CD14-positive monocyte (primary cell): ENCODE measurements around the gene CACNA1H. TPM values are rescaled to one million over a fixed set of nuclear protein-coding genes. Genes with fewer than 3 reads are reported as not detected.

Experiments used
- DNase-seq, 3 donors: peaks; one replicate each; pipeline ENCODE4 v3.0.0-alpha.2; 2011 to 2022
- H2AFZ ChIP-seq: 2 replicates; pipeline ENCODE4 v1.6.0; 2012; ENCODE audit warnings: mild to moderate bottlenecking, low read depth, low read length, inconsistent platforms; ENCODE audit not compliant: insufficient read depth, poor library complexity, severe bottlenecking
- H3K27ac ChIP-seq, 2 donors: 1 replicate in 1 of 2; 2 replicates in 1 of 2; pipeline ENCODE4 v1.5.1; 2012 to 2013; ENCODE audit warnings: low read length in 2 of 2, control low read depth in 1 of 2, inconsistent platforms in 1 of 2, low read depth in 1 of 2, mild to moderate bottlenecking in 1 of 2
- H3K27me3 ChIP-seq, 2 donors: one replicate each; pipeline versions ENCODE4 v1.6.0 to v1.6.1; 2011 to 2013; ENCODE audit warnings: low read length in 2 of 2; ENCODE audit not compliant: control insufficient read depth in 2 of 2, insufficient read depth in 2 of 2
- H3K36me3 ChIP-seq, 2 donors: replicated peaks in 1 of 2; 1 replicate in 1 of 2; 2 replicates in 1 of 2; pipeline versions ENCODE4 v1.5.1 to v1.6.1; 2012 to 2013; ENCODE audit warnings: low read length in 2 of 2, control low read depth in 1 of 2, inconsistent platforms in 1 of 2, mild to moderate bottlenecking in 1 of 2; ENCODE audit not compliant: insufficient read depth in 2 of 2, control insufficient read depth in 1 of 2
- H3K4me1 ChIP-seq, 2 donors: 1 replicate in 1 of 2; 2 replicates in 1 of 2; pipeline versions ENCODE4 v1.5.1 to v1.6.1; 2012 to 2013; ENCODE audit warnings: low read length in 2 of 2, control low read depth in 1 of 2, inconsistent platforms in 1 of 2, mild to moderate bottlenecking in 1 of 2, moderate library complexity in 1 of 2; ENCODE audit not compliant: insufficient read depth in 2 of 2, control insufficient read depth in 1 of 2
- H3K4me2 ChIP-seq: replicated peaks from 2 replicates; pipeline ENCODE3; 2012; ENCODE audit warnings: low read length, moderate library complexity, mild to moderate bottlenecking; ENCODE audit not compliant: poor library complexity, severe bottlenecking; ENCODE audit errors: extremely low read depth
- H3K4me3 ChIP-seq, 3 experiments: fragments of 200-600 bp in 1 of 3; sonication (generic) in 1 of 3; replicated peaks in 1 of 3; 1 replicate in 2 of 3; 2 replicates in 1 of 3; pipeline ENCODE4 v1.5.1; 2011 to 2013; ENCODE audit warnings: low read length in 3 of 3, mild to moderate bottlenecking in 3 of 3, control low read depth in 2 of 3, low read depth in 2 of 3, inconsistent platforms in 1 of 3, moderate library complexity in 1 of 3
- H3K79me2 ChIP-seq: 2 replicates; pipeline ENCODE4 v1.6.0; 2012; ENCODE audit warnings: mild to moderate bottlenecking, control low read depth, inconsistent platforms, low read length, moderate library complexity; ENCODE audit not compliant: insufficient read depth
- H3K9ac ChIP-seq: 2 replicates; pipeline ENCODE4 v1.6.0; 2017; ENCODE audit warnings: low read length, mild to moderate bottlenecking; ENCODE audit not compliant: insufficient read depth, poor library complexity, severe bottlenecking
- H3K9me3 ChIP-seq, 2 donors: replicated peaks in 1 of 2; 1 replicate in 1 of 2; 2 replicates in 1 of 2; pipeline versions ENCODE4 v1.5.1 to v1.6.1; 2012 to 2013; ENCODE audit warnings: low read length in 2 of 2, control low read depth in 1 of 2; ENCODE audit not compliant: control insufficient read depth in 1 of 2, insufficient read depth in 1 of 2
- H4K20me1 ChIP-seq: 2 replicates; pipeline ENCODE4 v1.6.0; 2012; ENCODE audit warnings: mild to moderate bottlenecking, low read length, control low read depth, moderate library complexity; ENCODE audit not compliant: insufficient read depth
- H3K27ac Mint-ChIP-seq, 7 donors: one replicate each; pipeline ENCODE4 v1.8.0; 2020; ENCODE audit warnings: mild to moderate bottlenecking in 7 of 7, mixed read lengths in 7 of 7, moderate library complexity in 6 of 7, inconsistent platforms in 2 of 7
- H3K27me3 Mint-ChIP-seq, 3 donors: one replicate each; pipeline ENCODE4 v1.8.0; 2021 to 2022; ENCODE audit warnings: low read depth in 3 of 3, mild to moderate bottlenecking in 3 of 3, mixed read lengths in 3 of 3, moderate library complexity in 3 of 3, inconsistent platforms in 1 of 3
- H3K36me3 Mint-ChIP-seq, 2 donors: one replicate each; pipeline ENCODE4 v1.8.0; 2020; ENCODE audit warnings: mixed read lengths in 2 of 2, inconsistent platforms in 1 of 2, mild to moderate bottlenecking in 1 of 2
- H3K4me1 Mint-ChIP-seq: one replicate; pipeline ENCODE4 v1.8.0; 2020; ENCODE audit warnings: mild to moderate bottlenecking, mixed read lengths
- H3K4me3 Mint-ChIP-seq, 2 donors: one replicate each; pipeline ENCODE4 v1.8.0; 2020; ENCODE audit warnings: mild to moderate bottlenecking in 2 of 2, mixed read lengths in 2 of 2, moderate library complexity in 1 of 2
- H3K9me3 Mint-ChIP-seq, 7 donors: one replicate each; pipeline ENCODE4 v1.8.0; 2020 to 2022; ENCODE audit warnings: mixed read lengths in 7 of 7, mild to moderate bottlenecking in 6 of 7, moderate library complexity in 6 of 7, inconsistent platforms in 2 of 7
- WGBS: methylation state at CpG from one replicate; pipeline ENCODE4 v1.1.5; 2013; ENCODE audit warnings: missing lambda C conversion rate; ENCODE audit not compliant: insufficient coverage; 5-methylcytosine and 5-hydroxymethylcytosine counted together
- intact Hi-C, 2 donors: fragments of 100-400 bp; cut with micrococcal nuclease; formaldehyde crosslinking; loops; one replicate each; pipeline versions ENCODE4 v1.15.0 to v1.15.1; 2023
- polyA plus RNA-seq, 3 donors: library from polyadenylated mRNA; depleted of rRNA in 1 of 3; unstranded in 2 of 3; stranded (reverse) in 1 of 3; fragments of 300-500 nt in 2 of 3; fragments of >200 nt in 1 of 3; fragmentation: Illumina TruSeq in 2 of 3; gene quantifications; 1 replicate in 2 of 3; 2 replicates in 1 of 3; pipeline ENCODE4 v1.2.3, GENCODE V29; 2012 to 2021
- TF ChIP-seq, protein P1 (sequence below): fragments of 200-600 bp; IDR thresholded peaks from one replicate; pipeline ENCODE4 v1.8.0; 2022; ENCODE audit warnings: antibody characterized with exemption, mild to moderate bottlenecking

CACNA1H gene
- polyA plus RNA-seq, 3 donors: not detected

DNA sequence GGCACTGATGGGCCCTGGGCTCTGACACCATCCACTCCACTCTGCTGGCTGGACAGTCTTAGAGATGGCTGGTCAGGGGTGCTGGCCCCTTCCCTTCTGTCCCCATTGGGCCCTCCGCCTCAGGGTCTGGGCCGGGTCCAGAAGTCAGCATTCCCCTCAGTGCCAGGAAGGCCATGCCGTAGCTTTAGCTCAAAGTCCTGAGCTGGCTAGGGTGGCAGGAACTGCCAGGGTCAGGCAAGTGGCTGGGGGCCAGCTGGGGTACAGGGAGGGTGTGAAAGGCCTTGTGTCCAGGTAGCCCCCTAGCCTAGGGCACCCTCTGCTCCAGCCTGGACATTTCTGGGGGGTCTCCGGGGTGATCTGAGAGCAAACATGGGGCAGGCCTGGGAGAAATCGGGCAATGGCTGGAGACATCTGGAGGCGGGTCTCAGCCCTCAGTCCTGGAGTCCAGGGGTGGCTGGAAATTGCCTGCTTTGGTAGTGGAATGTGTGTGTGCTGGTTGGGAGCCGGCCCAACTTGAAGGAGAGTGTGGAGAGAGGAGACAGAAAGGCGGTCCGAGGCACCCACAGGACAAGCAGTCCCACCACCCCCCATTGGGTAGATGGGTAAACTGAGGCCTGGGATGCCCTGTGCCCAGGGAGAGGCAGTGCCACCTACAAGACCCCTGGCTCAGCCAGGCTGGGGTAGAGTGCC is 39.6 kb downstream of the CACNA1H start:
- Histone ChIP-seq H2AFZ (no peak overlapping the region), H3K27me3 (no peaks in the 10 kb centered on the region), H3K36me3 (no peaks in the 10 kb centered on the region), H3K4me1 (no peaks in the 10 kb centered on the region), H3K9me3 (no peaks in the 10 kb centered on the region), H4K20me1 (no peaks in the 10 kb centered on the region), H3K9ac (no peak overlapping the region), H3K4me2 (no peak overlapping the region), H3K4me3 (no peak overlapping the region), H3K27ac (no peak overlapping the region), H3K79me2 (no peaks in the 10 kb centered on the region)
- TF ChIP-seq, protein P1, sequence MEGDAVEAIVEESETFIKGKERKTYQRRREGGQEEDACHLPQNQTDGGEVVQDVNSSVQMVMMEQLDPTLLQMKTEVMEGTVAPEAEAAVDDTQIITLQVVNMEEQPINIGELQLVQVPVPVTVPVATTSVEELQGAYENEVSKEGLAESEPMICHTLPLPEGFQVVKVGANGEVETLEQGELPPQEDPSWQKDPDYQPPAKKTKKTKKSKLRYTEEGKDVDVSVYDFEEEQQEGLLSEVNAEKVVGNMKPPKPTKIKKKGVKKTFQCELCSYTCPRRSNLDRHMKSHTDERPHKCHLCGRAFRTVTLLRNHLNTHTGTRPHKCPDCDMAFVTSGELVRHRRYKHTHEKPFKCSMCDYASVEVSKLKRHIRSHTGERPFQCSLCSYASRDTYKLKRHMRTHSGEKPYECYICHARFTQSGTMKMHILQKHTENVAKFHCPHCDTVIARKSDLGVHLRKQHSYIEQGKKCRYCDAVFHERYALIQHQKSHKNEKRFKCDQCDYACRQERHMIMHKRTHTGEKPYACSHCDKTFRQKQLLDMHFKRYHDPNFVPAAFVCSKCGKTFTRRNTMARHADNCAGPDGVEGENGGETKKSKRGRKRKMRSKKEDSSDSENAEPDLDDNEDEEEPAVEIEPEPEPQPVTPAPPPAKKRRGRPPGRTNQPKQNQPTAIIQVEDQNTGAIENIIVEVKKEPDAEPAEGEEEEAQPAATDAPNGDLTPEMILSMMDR: no peak
- no peak overlapping the region for H3K27ac Mint-ChIP-seq
- no peak overlapping the region for H3K4me3 Mint-ChIP-seq
- no peak for DNase-seq
- no peaks in the 10 kb centered on the region for H3K4me1 Mint-ChIP-seq
- no peaks in the 10 kb centered on the region for H3K36me3 Mint-ChIP-seq
- 89% methylated on average over 4 of the region's 9 CpGs for WGBS
- H3K27me3 Mint-ChIP-seq: peaks cover 4 to 9% (median 7%) of the 10 kb centered on the region in 3 donors
- intact Hi-C loops: no loop called here
- H3K9me3 Mint-ChIP-seq: peaks cover 0 to 3% (median 0%) of the 10 kb centered on the region in 7 donors

DNA sequence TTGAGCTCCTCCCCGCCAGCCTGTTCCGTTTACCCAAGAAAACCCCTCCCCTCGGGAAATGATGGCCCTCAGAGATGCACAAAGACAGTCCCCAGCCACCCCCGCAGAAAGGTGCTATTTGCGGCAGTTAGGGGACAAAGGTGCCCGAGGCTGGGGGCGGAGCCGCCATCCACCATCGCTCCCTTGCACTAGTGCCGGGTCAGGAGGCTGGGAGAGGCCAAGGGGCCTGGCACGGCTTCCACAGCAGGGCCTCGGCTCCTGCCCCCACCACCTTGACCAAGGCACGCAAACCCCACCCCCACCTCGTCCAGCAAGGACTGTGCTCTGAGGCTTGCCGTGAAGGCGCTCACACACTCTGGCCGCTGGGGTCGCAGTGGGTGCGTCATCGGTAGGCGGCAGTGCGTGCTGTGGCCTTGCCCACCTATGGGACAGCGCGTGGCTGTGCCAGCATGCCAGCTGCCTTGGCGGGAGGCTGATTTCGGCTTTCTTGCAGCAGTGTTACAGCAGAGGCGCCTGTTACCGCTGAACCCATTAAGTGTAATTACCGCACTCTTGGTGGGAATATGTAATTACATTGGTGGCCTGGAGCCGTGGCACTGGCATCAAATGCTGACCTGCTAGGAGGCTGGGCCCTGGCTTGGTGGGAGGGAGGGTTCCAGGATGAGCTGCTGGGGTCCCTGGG is 40.4 kb downstream of the CACNA1H start:
- Histone ChIP-seq H3K27ac (no peak overlapping the region), H3K9me3 (no peaks in the 10 kb centered on the region), H4K20me1 (no peaks in the 10 kb centered on the region), H3K4me3 (no peak overlapping the region), H3K79me2 (no peaks in the 10 kb centered on the region), H3K9ac (no peak overlapping the region), H3K36me3 (no peaks in the 10 kb centered on the region), H3K4me1 (no peaks in the 10 kb centered on the region), H3K4me2 (no peak overlapping the region), H2AFZ (no peak overlapping the region), H3K27me3 (no peaks in the 10 kb centered on the region)
- H3K27me3 Mint-ChIP-seq: peaks cover 4 to 9% (median 7%) of the 10 kb centered on the region in 3 donors
- intact Hi-C loops: no loop called here
- DNase-seq: no peak
- peaks cover 0 to 3% (median 0%) of the 10 kb centered on the region in 7 donors for H3K9me3 Mint-ChIP-seq
- H3K4me1 Mint-ChIP-seq: no peaks in the 10 kb centered on the region
- H3K36me3 Mint-ChIP-seq: no peaks in the 10 kb centered on the region
- WGBS: 72% methylated on average over 27 of the region's 30 CpGs
- TF ChIP-seq, protein P1: no peak
- H3K4me3 Mint-ChIP-seq: no peak overlapping the region
- no peak overlapping the region for H3K27ac Mint-ChIP-seq
